Aorta (tissue), 5 donors: ENCODE measurements around the gene SREK1IP1. TPM values are rescaled to one million over a fixed set of nuclear protein-coding genes. Genes with fewer than 3 reads are reported as not detected.

ENCODE experiments used
- ATAC-seq: fragments of 200-7000 bp; cut with Tn5 transposase; one replicate; pipeline ENCODE4 v1.9.1; 2022; ENCODE audit warnings: moderate library complexity; ENCODE audit not compliant: low FRiP score
- DNase-seq, 2 donors: peaks; one replicate each; pipeline ENCODE4 v3.0.0-alpha.2; 2020
- H3K27ac ChIP-seq, 2 donors: one replicate each; pipeline ENCODE4 v1.5.1; 2013; ENCODE audit warnings: low read length in 2 of 2, mild to moderate bottlenecking in 2 of 2, moderate library complexity in 2 of 2, control low read depth in 1 of 2, inconsistent platforms in 1 of 2, low read depth in 1 of 2
- H3K27me3 ChIP-seq, 2 donors: one replicate each; pipeline ENCODE4 v1.6.1; 2013; ENCODE audit warnings: control low read depth in 1 of 2, low read length in 1 of 2, mild to moderate bottlenecking in 1 of 2, moderate library complexity in 1 of 2; ENCODE audit not compliant: insufficient read depth in 2 of 2, control insufficient read depth in 1 of 2
- H3K36me3 ChIP-seq, 2 donors: one replicate each; pipeline ENCODE4 v1.6.1; 2013; ENCODE audit warnings: control low read depth in 1 of 2, low read length in 1 of 2, mild to moderate bottlenecking in 1 of 2; ENCODE audit not compliant: insufficient read depth in 2 of 2, control insufficient read depth in 1 of 2
- H3K4me1 ChIP-seq, 2 donors: one replicate each; pipeline ENCODE4 v1.6.1; 2013; ENCODE audit warnings: low read length in 2 of 2, control low read depth in 1 of 2, mild to moderate bottlenecking in 1 of 2, moderate library complexity in 1 of 2; ENCODE audit not compliant: insufficient read depth in 2 of 2, control insufficient read depth in 1 of 2
- H3K4me3 ChIP-seq, 2 donors: one replicate each; pipeline ENCODE4 v1.5.1; 2013; ENCODE audit warnings: low read length in 2 of 2, control low read depth in 1 of 2, mild to moderate bottlenecking in 1 of 2
- H3K9me3 ChIP-seq: one replicate; pipeline ENCODE4 v1.6.1; 2013; ENCODE audit warnings: mild to moderate bottlenecking, low read length; ENCODE audit not compliant: control insufficient read depth
- WGBS, 2 donors: extraction: QIAGEN DNeasy Blood & Tissue Kit; methylation state at CpG; one replicate each; pipeline ENCODE4 v1.1.7; 2013; 5-methylcytosine and 5-hydroxymethylcytosine counted together
- intact Hi-C, 2 donors: fragments of 100-400 bp; cut with DNase I; formaldehyde crosslinking; loops; one replicate each; pipeline versions ENCODE4 v1.14.2 to v1.15.0; 2022
- polyA plus RNA-seq, 2 donors: library from polyadenylated mRNA; stranded (reverse); fragments of 200-250 nt; gene quantifications; one replicate each; pipeline ENCODE4 v1.2.3, GENCODE V29; 2013
- total RNA-seq, 2 donors: library from RNA; stranded (reverse); fragmentation: NEBNext Ultra II Directional; extraction: Animal tissue kit (Norgen Biotek cat#: 25700); gene quantifications; one replicate each; pipeline ENCODE4 v1.2.1, GENCODE V29; 2021
- donor health status: healthy with polysubstance abuse.
- donor health status: Bipolar disorder and iron deficiency.
- donor health status: DM: no; HTN: no; CAD: no.
- donor health status: DM: no; HTN: no; CAD: no.
- donor health status: DM: yes; HTN: yes; CAD: no.

Gene SREK1IP1
- total and polyA plus RNA-seq, 4 donors = 5.4 to 25.5 (median 19.2) TPM

DNA sequence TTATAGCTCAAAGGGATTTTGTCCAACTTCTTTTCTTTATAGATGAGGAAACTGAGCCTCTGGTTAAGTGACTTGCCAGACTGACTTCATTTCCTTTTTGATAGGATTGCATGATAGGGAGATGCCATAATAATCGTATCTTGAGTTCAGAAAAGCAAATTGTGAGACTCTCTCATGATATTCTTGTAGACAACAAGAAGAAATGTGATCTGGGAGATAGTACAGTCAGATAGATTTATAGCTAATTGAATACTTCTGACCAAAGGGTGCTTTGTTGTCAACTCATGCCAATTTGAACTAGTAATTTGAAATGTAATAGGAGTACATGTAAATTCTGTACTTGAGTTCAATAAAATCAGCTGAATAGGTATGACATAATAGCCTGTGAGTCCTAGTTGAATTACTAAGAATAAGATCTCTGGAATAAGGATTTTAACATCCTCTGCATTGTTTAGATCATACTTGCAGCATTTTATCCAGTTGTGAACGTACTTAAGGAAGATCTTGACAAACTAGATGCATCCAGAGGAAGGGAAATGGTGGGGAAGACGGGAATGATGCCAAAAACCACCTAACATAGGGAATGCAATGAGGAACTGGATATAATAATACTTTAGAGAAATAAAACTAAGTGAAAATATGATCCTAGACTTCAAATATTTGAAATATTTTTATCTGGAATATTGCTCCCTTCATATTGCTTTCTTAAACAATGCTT is 25.7 kb upstream of the SREK1IP1 start:
- WGBS, 2 donors = 25 to 42% methylated on average over 3 of the region's 3 CpGs
- H3K4me3 ChIP-seq = no peak overlapping the region
- DNase-seq (no peak), ATAC-seq (no peak)
- H3K27ac ChIP-seq = no peak overlapping the region
- no peaks in the 10 kb centered on the region for H3K9me3 ChIP-seq
- no peaks in the 10 kb centered on the region for H3K27me3 ChIP-seq
- intact Hi-C loops = no loop called here
- H3K4me1 ChIP-seq = no peaks in the 10 kb centered on the region
- no peaks in the 10 kb centered on the region for H3K36me3 ChIP-seq

DNA sequence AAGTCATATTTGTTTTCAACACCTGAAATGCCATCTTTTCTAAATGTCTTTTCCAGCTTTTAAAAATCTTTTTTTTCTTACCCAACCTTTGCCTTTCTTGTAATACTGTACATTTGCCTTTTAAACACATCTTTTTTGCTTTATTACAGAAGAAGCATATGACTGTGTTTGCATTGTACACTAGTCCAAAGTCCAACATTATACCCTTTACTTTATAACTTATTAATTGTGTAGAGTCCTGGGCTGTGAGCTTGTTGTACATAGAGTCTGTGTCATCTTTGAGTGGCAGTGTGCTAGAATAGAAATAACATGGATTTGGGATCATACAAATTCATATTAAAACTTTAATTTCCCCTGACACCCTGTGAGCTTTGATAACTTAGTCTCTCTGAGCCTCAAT is 24.0 kb upstream of the SREK1IP1 start:
- intact Hi-C loops = no loop called here
- ATAC-seq (no peak), DNase-seq (no peak)
- no peak overlapping the region for H3K27ac ChIP-seq
- H3K36me3 ChIP-seq = no peaks in the 10 kb centered on the region
- no peaks in the 10 kb centered on the region for H3K27me3 ChIP-seq
- H3K9me3 ChIP-seq = no peaks in the 10 kb centered on the region
- no peak overlapping the region for H3K4me3 ChIP-seq
- no peaks in the 10 kb centered on the region for H3K4me1 ChIP-seq

DNA sequence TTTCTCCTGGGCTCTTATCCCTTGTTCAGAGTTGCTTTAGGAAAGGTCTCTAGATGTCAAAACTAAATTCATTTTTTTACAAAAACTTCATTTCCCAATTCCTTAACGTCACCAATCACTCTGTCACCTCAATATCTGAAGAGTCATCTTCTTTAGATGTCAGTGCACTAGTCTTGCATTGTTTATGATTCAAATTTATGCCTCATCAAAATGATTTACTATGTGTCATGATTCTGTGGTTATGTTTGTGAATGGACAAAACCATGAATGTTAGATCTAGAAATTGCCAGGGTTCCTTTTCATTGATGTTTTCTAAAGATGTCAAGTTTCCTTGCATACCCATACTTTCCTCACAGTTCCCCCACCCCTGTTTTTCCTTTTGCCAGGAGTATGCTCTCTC is 21.7 kb upstream of the SREK1IP1 start:
- WGBS, 2 donors = 94 to 95% methylated on average over 1 of the region's 1 CpG
- Histone ChIP-seq H3K9me3 (no peaks in the 10 kb centered on the region), H3K4me1 (no peaks in the 10 kb centered on the region), H3K27ac (no peak overlapping the region), H3K4me3 (no peak overlapping the region), H3K27me3 (no peaks in the 10 kb centered on the region), H3K36me3 (no peaks in the 10 kb centered on the region)
- DNase-seq (no peak), ATAC-seq (no peak)
- intact Hi-C loops = no loop called here

DNA sequence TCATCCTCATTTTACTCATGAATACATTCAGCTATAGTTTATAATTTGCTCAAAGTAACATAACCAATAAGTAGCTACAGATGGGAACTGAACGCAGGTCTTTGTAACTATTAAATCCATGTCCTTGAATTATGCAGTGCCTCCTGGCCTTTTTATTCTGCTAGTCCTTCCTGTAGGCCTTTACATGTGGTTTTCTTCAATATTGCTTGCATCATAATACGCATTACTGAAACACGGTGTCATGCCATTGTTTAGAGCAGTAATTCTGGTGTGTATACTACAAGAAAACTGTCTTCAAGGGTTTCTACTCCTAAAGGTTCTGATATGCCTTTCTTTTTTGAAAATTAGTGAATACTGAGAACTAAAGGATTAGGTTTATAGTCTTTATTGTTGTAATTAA is 21.0 kb upstream of the SREK1IP1 start:
- H3K4me3 ChIP-seq = no peak overlapping the region
- intact Hi-C loops = no loop called here
- WGBS, 2 donors = 91 to 97% methylated on average over 3 of the region's 3 CpGs
- no peak overlapping the region for H3K27ac ChIP-seq
- H3K36me3 ChIP-seq = no peaks in the 10 kb centered on the region
- DNase-seq (no peak), ATAC-seq (no peak)
- H3K9me3 ChIP-seq = no peaks in the 10 kb centered on the region
- no peaks in the 10 kb centered on the region for H3K4me1 ChIP-seq
- H3K27me3 ChIP-seq = no peaks in the 10 kb centered on the region

DNA sequence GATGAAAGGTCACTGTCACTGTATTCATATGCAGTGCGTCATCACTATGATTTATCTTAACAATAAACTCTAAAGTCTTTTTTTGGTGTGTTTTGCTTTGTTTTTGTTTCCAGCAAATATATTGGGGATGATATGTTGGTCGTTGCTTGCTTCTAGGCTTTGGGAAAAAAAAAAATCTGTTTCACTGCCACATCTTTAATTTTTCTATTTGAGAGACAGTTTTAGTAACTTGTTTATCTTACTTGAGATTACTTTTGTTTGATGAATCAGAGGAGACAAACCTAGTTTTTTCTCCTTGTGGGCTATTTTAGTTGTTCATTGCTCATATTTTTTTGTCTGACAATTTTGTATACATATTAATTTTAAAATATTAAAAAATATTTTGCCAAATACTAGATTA is 19.7 kb upstream of the SREK1IP1 start:
- Histone ChIP-seq H3K4me3 (no peak overlapping the region), H3K4me1 (no peaks in the 10 kb centered on the region), H3K36me3 (no peaks in the 10 kb centered on the region), H3K9me3 (no peaks in the 10 kb centered on the region), H3K27ac (no peak overlapping the region), H3K27me3 (no peaks in the 10 kb centered on the region)
- 80 to 88% methylated on average over 2 of the region's 2 CpGs for WGBS, 2 donors
- intact Hi-C loops = no loop called here
- no peak for ATAC-seq
- DNase-seq = no peak

DNA sequence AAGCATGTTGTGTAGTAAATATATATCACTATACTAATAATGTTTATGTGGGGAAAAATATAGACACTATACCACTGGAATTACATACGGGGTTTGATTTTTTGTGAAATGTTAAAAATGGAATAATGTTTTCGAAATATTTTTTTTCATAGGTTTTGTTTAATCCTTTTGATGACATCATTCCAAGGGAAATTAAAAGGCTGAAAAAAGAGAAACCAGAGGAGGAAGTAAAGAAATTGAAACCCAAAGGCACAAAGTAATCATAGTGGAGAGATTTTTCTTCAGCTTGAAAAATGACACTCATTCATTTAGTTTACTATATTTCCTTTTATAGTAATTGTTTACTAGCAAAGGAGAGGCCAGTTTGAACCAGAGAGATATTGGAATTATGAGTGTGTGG is 17.9 kb upstream of the SREK1IP1 start:
- 79 to 91% methylated on average over 2 of the region's 2 CpGs for WGBS, 2 donors
- Histone ChIP-seq H3K4me1 (no peaks in the 10 kb centered on the region), H3K9me3 (no peaks in the 10 kb centered on the region), H3K4me3 (no peak overlapping the region), H3K27ac (no peak overlapping the region), H3K27me3 (no peaks in the 10 kb centered on the region), H3K36me3 (no peaks in the 10 kb centered on the region)
- no peak for DNase-seq
- intact Hi-C loops = no loop called here
- no peak for ATAC-seq

DNA sequence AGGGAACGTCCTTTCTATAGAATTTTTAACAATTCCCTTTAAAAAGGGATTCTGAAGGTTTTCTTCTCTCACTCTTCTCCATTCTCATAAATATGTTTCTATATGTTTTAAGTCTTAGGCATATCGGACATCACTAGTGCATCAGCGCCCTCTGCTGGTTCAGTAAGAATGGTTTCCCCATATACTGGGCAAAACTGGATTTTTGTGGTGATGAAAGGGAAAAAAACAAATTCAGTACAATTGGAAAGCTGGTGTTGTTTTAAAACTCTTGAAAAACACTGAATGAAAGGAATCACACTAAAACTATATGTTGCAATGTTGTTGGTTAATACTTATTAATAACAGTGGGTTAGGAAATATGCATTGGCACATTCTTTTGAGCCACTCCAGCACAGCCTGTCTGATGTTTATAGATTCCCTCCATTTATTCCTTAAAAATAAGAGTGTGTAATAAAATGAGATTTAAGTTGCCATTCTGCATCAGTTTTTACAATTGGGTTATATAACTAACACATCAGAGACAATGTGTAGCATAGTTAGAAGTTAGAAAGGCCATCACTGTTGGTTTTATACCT is 16.0 kb upstream of the SREK1IP1 start:
- ATAC-seq = peak; percentile 77

DNA sequence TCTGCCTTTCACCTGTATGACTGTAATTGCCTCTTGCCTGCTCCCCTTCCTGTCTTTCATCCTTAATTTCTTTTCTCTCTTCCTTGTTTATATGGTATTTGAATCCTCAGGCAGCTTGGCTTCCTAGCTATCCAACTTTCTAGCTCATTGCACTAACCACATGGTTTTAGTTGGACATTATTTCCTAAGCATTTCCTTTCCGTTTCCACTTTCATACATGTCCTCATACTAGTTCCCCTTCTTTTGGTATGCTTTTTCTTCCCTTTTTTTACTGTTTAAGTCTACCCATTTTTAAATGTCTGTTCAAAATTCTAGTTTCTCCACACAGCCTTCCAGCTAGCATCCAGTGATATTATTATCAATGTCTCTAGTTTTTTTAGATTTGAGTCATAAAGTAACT is 6.8 kb upstream of the SREK1IP1 start:
- no peak for DNase-seq
- WGBS, 2 donors = 62 to 65% methylated on average over 1 of the region's 1 CpG
- no peaks in the 10 kb centered on the region for H3K9me3 ChIP-seq
- ATAC-seq = no peak
- H3K27me3 ChIP-seq = no peaks in the 10 kb centered on the region
- intact Hi-C loops = no loop called here
- no peaks in the 10 kb centered on the region for H3K36me3 ChIP-seq
- no peak overlapping the region for H3K4me3 ChIP-seq
- no peak overlapping the region for H3K27ac ChIP-seq
- peaks cover 0 to 1% of the 10 kb centered on the region in 2 donors for H3K4me1 ChIP-seq

More for the DNA sequence above, 16.0 kb upstream of the SREK1IP1 start:
- DNase-seq = peak; percentile 77 to 78
- no peaks in the 10 kb centered on the region for H3K27me3 ChIP-seq
- intact Hi-C loops = loop anchor here (1.0 to 2.0 kb wide), 2 partner anchors 149 to 154 kb away; no protein-coding TSS in a partner anchor
- H3K4me3 ChIP-seq = no peak overlapping the region
- 2 to 3% methylated on average over 3 of the region's 3 CpGs for WGBS, 2 donors
- H3K27ac ChIP-seq = no peak overlapping the region
- H3K36me3 ChIP-seq = no peaks in the 10 kb centered on the region
- no peaks in the 10 kb centered on the region for H3K4me1 ChIP-seq
- no peaks in the 10 kb centered on the region for H3K9me3 ChIP-seq

DNA sequence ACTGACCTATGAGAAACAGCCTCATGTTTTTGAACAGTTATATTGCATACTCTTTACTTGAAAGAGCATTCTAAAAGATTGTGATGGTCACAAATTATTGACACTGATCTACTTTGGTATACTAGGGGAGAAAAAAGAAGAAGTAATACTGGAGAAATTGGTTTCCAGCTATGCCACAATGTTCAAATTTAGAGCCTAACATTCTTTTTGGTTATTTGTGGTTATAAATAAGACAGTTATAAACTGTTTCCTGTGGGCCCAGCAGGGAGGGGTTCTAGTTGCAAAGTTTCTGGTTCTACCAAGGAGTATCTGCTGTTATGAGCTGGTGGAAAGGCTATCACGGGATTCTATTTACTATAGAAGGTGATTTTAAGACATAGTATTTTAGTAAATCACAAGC is 5.0 kb upstream of the SREK1IP1 start:
- H3K27ac ChIP-seq = no peak overlapping the region
- intact Hi-C loops = no loop called here
- H3K9me3 ChIP-seq = no peaks in the 10 kb centered on the region
- ATAC-seq = no peak
- H3K36me3 ChIP-seq = no peaks in the 10 kb centered on the region
- H3K4me3 ChIP-seq = no peak overlapping the region
- peaks cover 0 to 9% of the 10 kb centered on the region in 2 donors for H3K4me1 ChIP-seq
- H3K27me3 ChIP-seq = no peaks in the 10 kb centered on the region
- WGBS, 2 donors = 82 to 85% methylated on average over 1 of the region's 1 CpG
- DNase-seq = no peak
